Loucy (cell line): ENCODE data around the gene CHRM1.
"Not testable (repeated sequence)": the region's sequence is repeated elsewhere in the genome, so short reads cannot be mapped to it uniquely, and the experiment has no call there.

Experiments used
- CTCF ChIP-seq: fragments of 200-600 bp; sonication (generic); conservative IDR thresholded peaks from 2 replicates; pipeline ENCODE4 v1.5.1; 2014; ENCODE audit warnings: mild to moderate bottlenecking, antibody characterized with exemption, low read length
- EZH2phosphoT487 ChIP-seq: fragments of 200-600 bp; IDR thresholded peaks from 2 replicates; pipeline ENCODE4 v1.6.1; 2018; ENCODE audit warnings: antibody characterized with exemption, mild to moderate bottlenecking, moderate library complexity, borderline replicate concordance

- not testable (repeated sequence) for TF ChIP-seq CTCF, EZH2phosphoT487
Measured at GRCh38 chr11:62861564-62862192, 59.5 kb downstream of the CHRM1 start.
